Stimulated activated naive CD8-positive, alpha-beta T cell treated with anti-CD3 and anti-CD28 coated beads, Interleukin-15, Interleukin-2, amounts not matched to agents 100 ng/mL and 50 ng/mL, for 24 hours (primary cell): ENCODE data around the gene ZSWIM2.
A peak's percentile ranks its signal among the peaks of the same experiment; 100 is the strongest.
"Not testable (repeated sequence)": the region's sequence is repeated elsewhere in the genome, so short reads cannot be mapped to it uniquely, and the experiment has no call there.

Experiments used
- H3K27ac Mint-ChIP-seq: one replicate; pipeline ENCODE4 v1.8.0; 2021; ENCODE audit warnings: mild to moderate bottlenecking, mixed read lengths
- H3K27me3 Mint-ChIP-seq: one replicate; pipeline ENCODE4 v1.8.0; 2021; ENCODE audit warnings: mixed read lengths
- H3K36me3 Mint-ChIP-seq: one replicate; pipeline ENCODE4 v1.8.0; 2021; ENCODE audit warnings: low read depth, mixed read lengths
- H3K4me1 Mint-ChIP-seq: one replicate; pipeline ENCODE4 v1.8.0; 2021; ENCODE audit warnings: low read depth, mixed read lengths
- H3K4me3 Mint-ChIP-seq: one replicate; pipeline ENCODE4 v1.8.0; 2021; ENCODE audit warnings: mild to moderate bottlenecking, mixed read lengths
- H3K9me3 Mint-ChIP-seq: one replicate; pipeline ENCODE4 v1.8.0; 2021; ENCODE audit warnings: mixed read lengths

ZSWIM2 gene, protein sequence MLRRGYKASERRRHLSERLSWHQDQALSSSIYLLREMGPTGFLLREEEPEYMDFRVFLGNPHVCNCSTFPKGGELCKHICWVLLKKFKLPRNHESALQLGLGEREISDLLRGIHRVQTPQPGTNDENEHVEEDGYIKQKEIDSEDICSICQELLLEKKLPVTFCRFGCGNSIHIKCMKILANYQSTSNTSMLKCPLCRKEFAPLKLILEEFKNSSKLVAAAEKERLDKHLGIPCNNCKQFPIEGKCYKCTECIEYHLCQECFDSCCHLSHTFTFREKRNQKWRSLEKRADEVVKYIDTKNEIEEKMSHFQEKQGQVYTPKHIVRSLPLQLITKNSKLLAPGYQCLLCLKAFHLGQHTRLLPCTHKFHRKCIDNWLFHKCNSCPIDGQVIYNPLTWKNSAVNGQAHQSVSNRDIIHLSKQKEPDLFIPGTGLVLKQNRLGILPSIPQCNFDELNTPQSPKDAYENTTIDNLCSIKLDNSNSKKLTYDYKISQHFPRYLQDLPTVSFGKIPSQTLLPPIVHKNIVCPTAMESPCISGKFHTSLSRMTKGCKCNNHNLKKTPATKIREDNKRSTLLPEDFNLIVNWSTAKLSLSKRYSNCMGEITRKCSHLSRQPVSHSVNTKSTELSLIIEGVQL

GRCh38 chr2:186848873-186849578 is at the start of gene ZSWIM2:
Gene ZSWIM2, minus strand, starts transcription at chr2:186849170. Its CDS starts 40 bp downstream, at chr2:186849130.
- Mint-ChIP-seq H3K36me3 (no peaks in the 10 kb centered on the region), H3K27me3 (peaks cover 22% of the 10 kb centered on the region), H3K9me3 (peaks cover 18% of the 10 kb centered on the region), H3K4me3 (peak within 1 kb of the TSS; percentile 36), H3K4me1 (peaks cover 13% of the 10 kb centered on the region), H3K27ac (no peak within 1 kb of the TSS)

- H3K27ac Mint-ChIP-seq, H3K27me3 Mint-ChIP-seq, H3K9me3 Mint-ChIP-seq, H3K4me3 Mint-ChIP-seq, H3K4me1 Mint-ChIP-seq, H3K36me3 Mint-ChIP-seq: not testable (repeated sequence)
Measured at GRCh38 chr2:186896220-186896619, 47.2 kb upstream of the ZSWIM2 start.

DNA sequence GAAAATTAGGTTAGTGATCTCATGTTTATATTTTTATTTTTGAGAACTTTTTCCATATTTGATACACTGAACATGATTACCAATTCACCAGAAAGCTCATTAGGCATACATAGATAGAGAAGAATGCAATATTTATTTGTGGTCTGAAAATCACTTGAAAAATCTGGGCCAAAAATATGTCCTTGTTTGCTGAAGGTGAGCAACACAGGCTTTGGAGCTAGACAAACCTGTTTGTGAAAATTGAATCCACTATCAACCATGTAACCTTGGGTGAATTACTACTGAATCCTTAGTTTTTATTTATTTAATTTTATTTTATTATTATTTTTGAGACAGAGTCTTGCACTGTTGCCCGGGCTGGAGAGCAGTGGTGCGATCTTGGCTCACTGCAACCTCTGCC is 46.5 kb upstream of the ZSWIM2 start:
- no peaks in the 10 kb centered on the region for H3K27me3 Mint-ChIP-seq
- no peak overlapping the region for H3K4me3 Mint-ChIP-seq
- no peaks in the 10 kb centered on the region for H3K36me3 Mint-ChIP-seq
- H3K27ac Mint-ChIP-seq, result no peak overlapping the region
- no peaks in the 10 kb centered on the region for H3K4me1 Mint-ChIP-seq
- H3K9me3 Mint-ChIP-seq, result no peaks in the 10 kb centered on the region

- Mint-ChIP-seq H3K9me3 (no peaks in the 10 kb centered on the region), H3K4me1 (no peaks in the 10 kb centered on the region), H3K4me3 (no peak overlapping the region), H3K27me3 (no peaks in the 10 kb centered on the region), H3K36me3 (no peaks in the 10 kb centered on the region), H3K27ac (no peak overlapping the region)
Measured at GRCh38 chr2:186894478-186894877, 45.5 kb upstream of the ZSWIM2 start.

DNA sequence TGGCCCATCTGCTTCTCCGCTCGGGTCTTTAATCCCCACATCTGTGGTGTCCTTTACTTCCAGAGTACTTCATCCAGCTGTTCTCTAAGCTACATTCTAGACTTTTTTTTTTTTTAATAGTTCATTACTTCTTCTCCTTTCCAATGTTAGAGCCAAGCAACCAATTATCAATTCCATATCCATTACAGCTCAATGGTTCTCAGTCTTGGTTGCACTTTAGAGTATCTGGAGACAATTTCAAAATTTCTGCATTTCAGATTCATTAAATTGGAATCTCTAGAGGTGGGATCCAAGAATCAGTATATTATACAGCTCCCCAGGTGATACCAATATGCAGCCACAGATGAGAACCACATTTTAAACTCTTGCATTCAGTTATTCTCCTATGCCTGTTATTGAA is 43.9 kb upstream of the ZSWIM2 start:
- H3K4me1 Mint-ChIP-seq, result no peaks in the 10 kb centered on the region
- H3K27me3 Mint-ChIP-seq, result no peaks in the 10 kb centered on the region
- H3K4me3 Mint-ChIP-seq, result no peak overlapping the region

DNA sequence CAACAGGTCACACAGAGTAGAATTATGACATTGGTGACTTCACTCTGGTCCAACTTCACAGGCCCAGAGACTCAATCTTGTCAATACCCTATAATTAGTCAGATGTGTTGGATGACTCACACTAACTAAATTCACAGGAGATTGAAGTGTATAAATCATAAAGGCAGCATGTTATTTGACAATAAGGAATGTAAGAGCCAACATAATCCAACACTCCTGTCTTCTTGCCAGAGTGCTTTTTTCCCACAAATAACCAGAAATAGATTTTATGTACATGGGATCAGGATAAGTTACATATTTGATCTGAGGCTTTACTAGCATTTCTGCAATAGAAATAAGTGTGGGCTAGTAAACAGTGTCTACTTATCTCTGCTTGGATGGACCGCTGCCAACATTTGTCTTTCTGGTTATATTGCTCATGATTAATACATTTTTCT is 42.2 kb upstream of the ZSWIM2 start:
- H3K4me3 Mint-ChIP-seq, result no peak overlapping the region
- H3K27me3 Mint-ChIP-seq, result no peaks in the 10 kb centered on the region
- no peaks in the 10 kb centered on the region for H3K9me3 Mint-ChIP-seq
- no peaks in the 10 kb centered on the region for H3K36me3 Mint-ChIP-seq
- H3K27ac Mint-ChIP-seq, result no peak overlapping the region
- H3K4me1 Mint-ChIP-seq, result no peaks in the 10 kb centered on the region

More for the DNA sequence above, 43.9 kb upstream of the ZSWIM2 start:
- no peak overlapping the region for H3K27ac Mint-ChIP-seq
- H3K9me3 Mint-ChIP-seq, result no peaks in the 10 kb centered on the region
- no peaks in the 10 kb centered on the region for H3K36me3 Mint-ChIP-seq

DNA sequence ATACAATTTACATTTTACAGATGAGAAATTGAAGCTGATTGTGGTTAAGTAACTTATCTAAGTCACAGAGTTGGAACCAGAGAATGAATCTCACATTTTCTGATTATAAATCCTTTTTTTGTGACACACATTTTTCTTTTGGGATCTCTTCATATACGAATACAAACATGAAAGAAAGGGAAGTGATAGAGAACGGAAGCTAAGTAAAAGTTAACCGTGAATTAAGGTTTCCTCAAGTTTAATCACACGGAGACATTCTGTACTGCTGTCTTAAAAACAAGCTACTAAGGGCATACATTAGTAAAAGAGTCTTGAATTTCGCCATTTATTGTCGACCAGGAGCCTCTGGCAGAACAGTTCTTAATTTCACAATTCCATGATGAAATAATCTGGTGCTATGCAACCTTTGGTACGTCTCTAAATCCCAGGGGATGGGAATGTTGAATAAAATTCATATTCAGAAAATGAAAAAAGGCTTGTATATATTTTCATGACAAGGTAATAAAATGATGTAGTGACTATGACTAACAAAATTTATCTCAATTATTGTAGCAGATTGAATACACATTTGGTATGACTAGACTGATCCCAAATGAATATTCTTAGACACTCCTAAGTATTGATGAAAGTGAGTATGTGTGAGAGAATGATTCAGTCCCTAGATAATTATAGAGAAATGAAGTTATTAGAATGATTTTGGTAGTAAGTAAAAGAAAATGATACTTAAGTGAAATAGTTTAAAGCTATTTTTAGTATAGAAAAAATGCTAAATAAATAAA is 40.3 kb upstream of the ZSWIM2 start:
- no peaks in the 10 kb centered on the region for H3K4me1 Mint-ChIP-seq
- no peaks in the 10 kb centered on the region for H3K9me3 Mint-ChIP-seq
- no peaks in the 10 kb centered on the region for H3K27me3 Mint-ChIP-seq
- H3K4me3 Mint-ChIP-seq, result no peak overlapping the region
- H3K27ac Mint-ChIP-seq, result no peak overlapping the region
- no peaks in the 10 kb centered on the region for H3K36me3 Mint-ChIP-seq

DNA sequence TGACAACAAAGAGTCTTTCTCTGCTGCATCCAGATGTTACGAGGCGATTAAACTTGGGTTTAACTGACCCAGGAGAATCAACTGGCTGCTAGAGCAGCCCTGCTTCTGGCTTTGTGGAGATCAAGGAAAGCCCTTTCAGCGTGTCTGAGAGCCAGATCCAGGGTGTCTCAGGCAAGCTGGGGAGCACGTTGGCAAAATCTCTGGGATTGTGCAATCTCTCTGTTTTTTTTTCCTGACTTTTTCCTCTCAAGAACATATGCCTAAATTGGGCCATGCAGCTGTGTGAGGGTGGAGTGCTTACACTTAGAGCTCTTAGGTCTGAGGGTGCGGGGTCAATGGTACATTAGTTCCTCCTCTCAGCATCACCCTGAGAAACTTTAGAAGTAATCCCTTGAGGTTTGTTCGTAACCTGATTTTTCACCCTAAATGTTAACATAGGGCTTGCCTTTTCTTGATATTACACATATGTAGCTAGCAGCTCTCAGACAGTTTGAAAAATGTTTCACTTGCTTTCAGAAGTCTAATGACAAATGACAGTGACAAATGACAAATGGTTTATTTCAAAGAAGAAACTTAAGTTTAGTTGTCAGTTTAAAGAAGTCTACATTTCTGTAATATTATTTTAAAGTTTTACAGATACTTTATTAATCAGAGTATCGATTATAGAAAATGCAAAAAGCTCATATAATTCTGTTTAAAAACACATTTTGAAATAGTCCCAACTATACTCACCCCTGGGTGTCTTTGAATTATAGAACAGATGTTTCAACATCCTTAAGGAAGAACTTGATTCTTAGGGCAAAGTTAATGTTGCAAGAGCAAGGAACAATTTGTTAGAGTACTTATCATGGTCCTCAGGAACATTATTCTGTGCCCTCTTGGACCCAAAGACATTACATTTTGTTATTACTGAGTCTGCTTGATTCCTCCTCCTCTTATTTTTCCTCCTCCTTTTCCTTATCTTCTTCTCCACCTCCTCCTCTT is 38.4 kb upstream of the ZSWIM2 start:
- no peaks in the 10 kb centered on the region for H3K36me3 Mint-ChIP-seq
- H3K4me3 Mint-ChIP-seq, result no peak overlapping the region
- H3K4me1 Mint-ChIP-seq, result no peaks in the 10 kb centered on the region
- no peak overlapping the region for H3K27ac Mint-ChIP-seq
- H3K27me3 Mint-ChIP-seq, result no peaks in the 10 kb centered on the region
- H3K9me3 Mint-ChIP-seq, result no peaks in the 10 kb centered on the region

- peaks cover 10% of the 10 kb centered on the region for H3K9me3 Mint-ChIP-seq
- H3K36me3 Mint-ChIP-seq, result no peaks in the 10 kb centered on the region
- H3K4me3 Mint-ChIP-seq, result no peak overlapping the region
- H3K4me1 Mint-ChIP-seq, result no peaks in the 10 kb centered on the region
- no peak overlapping the region for H3K27ac Mint-ChIP-seq
- no peaks in the 10 kb centered on the region for H3K27me3 Mint-ChIP-seq
Measured at GRCh38 chr2:186884587-186884986, 35.6 kb upstream of the ZSWIM2 start.

- H3K36me3 Mint-ChIP-seq, result no peaks in the 10 kb centered on the region
- no peaks in the 10 kb centered on the region for H3K4me1 Mint-ChIP-seq
- no peak overlapping the region for H3K27ac Mint-ChIP-seq
- H3K4me3 Mint-ChIP-seq, result no peak overlapping the region
- peaks cover 10% of the 10 kb centered on the region for H3K9me3 Mint-ChIP-seq
- no peaks in the 10 kb centered on the region for H3K27me3 Mint-ChIP-seq
Measured at GRCh38 chr2:186883666-186884065, 34.7 kb upstream of the ZSWIM2 start.

GRCh38 chr2:186882511-186883071 is 33.6 kb upstream of the ZSWIM2 start:
- H3K27ac Mint-ChIP-seq, result no peak overlapping the region
- no peak overlapping the region for H3K4me3 Mint-ChIP-seq
- H3K36me3 Mint-ChIP-seq, result no peaks in the 10 kb centered on the region
- H3K27me3 Mint-ChIP-seq, result no peaks in the 10 kb centered on the region
- no peaks in the 10 kb centered on the region for H3K4me1 Mint-ChIP-seq
- H3K9me3 Mint-ChIP-seq, result peaks cover 10% of the 10 kb centered on the region

GRCh38 chr2:186881660-186882059 is 32.7 kb upstream of the ZSWIM2 start:
- Mint-ChIP-seq H3K36me3 (no peaks in the 10 kb centered on the region), H3K4me1 (no peaks in the 10 kb centered on the region), H3K27ac (no peak overlapping the region), H3K9me3 (peaks cover 10% of the 10 kb centered on the region), H3K27me3 (no peaks in the 10 kb centered on the region), H3K4me3 (no peak overlapping the region)

GRCh38 chr2:186879312-186879711 is 30.3 kb upstream of the ZSWIM2 start:
- H3K4me3 Mint-ChIP-seq, result no peak overlapping the region
- no peaks in the 10 kb centered on the region for H3K4me1 Mint-ChIP-seq
- H3K36me3 Mint-ChIP-seq, result no peaks in the 10 kb centered on the region
- H3K9me3 Mint-ChIP-seq, result peaks cover 15% of the 10 kb centered on the region
- H3K27me3 Mint-ChIP-seq, result no peaks in the 10 kb centered on the region
- no peak overlapping the region for H3K27ac Mint-ChIP-seq
